GM18909 (cell line): Measurements from ENCODE around the gene DGKI.

Source experiments
- ATAC-seq: cut with Tn5 transposase; IDR thresholded peaks from one replicate; pipeline ENCODE4 v1.9.1; 2021; ENCODE audit warnings: mild to moderate bottlenecking; ENCODE audit not compliant: unreplicated experiment, poor library complexity

The DGKI gene

GRCh38 chr7:137628216-137628615 is 218.6 kb downstream of the DGKI start:
- no peak for ATAC-seq

GRCh38 chr7:137626469-137627067 is 220.2 kb downstream of the DGKI start:
- ATAC-seq: peak; percentile 84

- no peak for ATAC-seq
Observed at GRCh38 chr7:137625197-137625596, 221.6 kb downstream of the DGKI start.

- no peak for ATAC-seq
Observed at GRCh38 chr7:137619181-137619580, 227.6 kb downstream of the DGKI start.

GRCh38 chr7:137618748-137619147 is 228.0 kb downstream of the DGKI start:
- no peak for ATAC-seq

- no peak for ATAC-seq
Observed at GRCh38 chr7:137613006-137613525, 233.7 kb downstream of the DGKI start.

- no peak for ATAC-seq
Observed at GRCh38 chr7:137611606-137612005, 235.2 kb downstream of the DGKI start.

- no peak for ATAC-seq
Observed at GRCh38 chr7:137609500-137609899, 237.3 kb downstream of the DGKI start.

- no peak for ATAC-seq
Observed at GRCh38 chr7:137606061-137606674, 240.6 kb downstream of the DGKI start.

- no peak for ATAC-seq
Observed at GRCh38 chr7:137603043-137603442, 243.7 kb downstream of the DGKI start.

GRCh38 chr7:137601642-137602041 is 245.1 kb downstream of the DGKI start:
- ATAC-seq: no peak

- ATAC-seq: no peak
Observed at GRCh38 chr7:137597856-137598255, 248.9 kb downstream of the DGKI start.

GRCh38 chr7:137593115-137593711 is 253.6 kb downstream of the DGKI start:
- ATAC-seq: no peak

GRCh38 chr7:137592232-137592896 is 254.4 kb downstream of the DGKI start:
- peak; percentile 71 for ATAC-seq

- no peak for ATAC-seq
Observed at GRCh38 chr7:137591421-137591837, 255.3 kb downstream of the DGKI start.

- ATAC-seq: no peak
Observed at GRCh38 chr7:137590756-137591305, 255.9 kb downstream of the DGKI start.

GRCh38 chr7:137590071-137590755 is 256.6 kb downstream of the DGKI start:
- ATAC-seq: no peak

GRCh38 chr7:137587326-137587725 is 259.4 kb downstream of the DGKI start:
- ATAC-seq: no peak

GRCh38 chr7:137585591-137585990 is 261.2 kb downstream of the DGKI start:
- no peak for ATAC-seq

GRCh38 chr7:137583172-137583571 is 263.6 kb downstream of the DGKI start:
- ATAC-seq: no peak
